Activated CD8-positive, alpha-beta memory T cell treated with anti-CD3 and anti-CD28 coated beads, Interleukin-2, amount 50 U/mL, for 24 hours (primary cell): ENCODE data around the gene SLC26A2.
"Not testable (repeated sequence)": the region's sequence is repeated elsewhere in the genome, so short reads cannot be mapped to it uniquely, and the experiment has no call there.

Experiments
- DNase-seq: peaks from one replicate; pipeline ENCODE4 v3.0.0-alpha.2; 2020; ENCODE audit errors: extremely low read depth

Gene SLC26A2

DNA sequence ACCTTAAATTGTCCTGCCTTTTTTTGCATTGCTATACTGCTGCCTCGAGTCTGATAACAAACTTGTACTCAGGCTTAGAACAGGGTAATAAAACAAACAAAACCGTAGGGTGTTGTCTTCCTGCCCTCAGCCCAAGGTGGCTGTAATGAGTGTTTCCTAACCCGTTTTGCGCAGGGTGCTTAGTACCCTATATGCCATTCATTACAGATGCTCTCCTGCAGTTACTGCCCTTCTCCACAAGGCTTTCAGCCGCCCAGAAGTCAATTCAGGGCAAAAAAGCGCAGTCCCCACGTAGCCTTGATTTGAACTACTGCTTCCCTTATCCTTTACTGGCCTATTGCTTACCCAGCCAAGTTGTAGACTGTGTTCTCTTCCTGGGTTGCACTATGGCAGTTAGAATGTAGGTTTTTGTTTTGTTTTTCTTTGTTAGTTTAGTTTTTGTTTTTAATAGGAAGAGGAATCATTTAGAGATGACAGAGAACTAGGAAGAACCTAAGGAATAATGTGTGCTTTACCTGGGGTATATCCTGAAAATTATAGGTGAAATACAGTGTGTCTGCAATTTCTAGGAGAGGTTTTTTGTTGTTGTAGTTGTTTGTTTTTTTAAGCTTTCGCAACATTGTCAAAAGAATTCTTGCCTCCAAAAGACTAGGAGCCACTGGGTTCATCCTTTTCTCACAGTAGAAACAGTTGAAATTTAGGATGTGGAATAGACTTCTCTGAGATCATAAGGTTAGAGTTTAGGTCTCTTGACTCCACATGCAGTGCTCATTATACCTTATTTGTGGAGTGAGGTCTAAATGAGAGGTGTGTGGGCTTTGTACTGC lies 41.3 kb downstream of the SLC26A2 start:
- peak; percentile 21 for DNase-seq

DNA sequence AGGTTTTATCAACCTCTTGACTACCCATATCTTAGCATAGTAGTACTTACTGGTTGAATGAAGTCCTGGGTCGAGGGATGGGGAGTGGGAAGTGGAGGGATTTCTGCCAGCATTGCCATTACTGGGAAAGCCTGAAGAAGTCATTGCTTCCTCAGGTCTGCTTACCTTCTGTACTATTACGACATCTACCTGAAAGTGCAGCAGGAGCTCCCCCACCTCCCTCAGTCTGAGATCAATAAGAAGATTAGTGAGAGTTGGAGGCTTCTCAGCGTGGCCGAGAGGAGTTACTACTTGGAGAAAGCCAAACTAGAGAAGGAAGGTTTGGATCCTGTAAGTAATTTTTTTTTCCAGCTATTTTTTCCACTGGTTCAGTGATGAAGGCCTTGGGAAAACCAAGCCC lies 45.8 kb downstream of the SLC26A2 start:
- no peak for DNase-seq

DNA sequence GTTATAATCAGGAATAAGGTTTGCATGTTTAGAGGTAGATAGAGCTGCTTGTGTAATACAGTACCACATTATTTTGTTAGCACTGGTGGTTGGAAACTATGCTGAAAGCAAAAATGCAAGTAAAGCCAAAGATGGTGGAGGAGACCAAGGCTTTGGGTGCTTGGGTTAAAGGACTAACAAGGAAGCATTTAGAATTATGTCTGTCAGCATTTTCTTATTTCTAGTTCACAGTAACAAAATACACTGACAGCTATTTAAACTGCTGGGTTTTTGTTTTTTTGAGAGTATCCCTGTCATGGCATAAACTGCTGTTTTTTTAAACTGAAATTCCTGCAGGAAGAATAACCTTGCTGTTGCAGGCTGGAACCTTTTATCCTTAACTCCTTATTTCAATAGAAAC lies 46.5 kb downstream of the SLC26A2 start:
- DNase-seq = no peak

DNA sequence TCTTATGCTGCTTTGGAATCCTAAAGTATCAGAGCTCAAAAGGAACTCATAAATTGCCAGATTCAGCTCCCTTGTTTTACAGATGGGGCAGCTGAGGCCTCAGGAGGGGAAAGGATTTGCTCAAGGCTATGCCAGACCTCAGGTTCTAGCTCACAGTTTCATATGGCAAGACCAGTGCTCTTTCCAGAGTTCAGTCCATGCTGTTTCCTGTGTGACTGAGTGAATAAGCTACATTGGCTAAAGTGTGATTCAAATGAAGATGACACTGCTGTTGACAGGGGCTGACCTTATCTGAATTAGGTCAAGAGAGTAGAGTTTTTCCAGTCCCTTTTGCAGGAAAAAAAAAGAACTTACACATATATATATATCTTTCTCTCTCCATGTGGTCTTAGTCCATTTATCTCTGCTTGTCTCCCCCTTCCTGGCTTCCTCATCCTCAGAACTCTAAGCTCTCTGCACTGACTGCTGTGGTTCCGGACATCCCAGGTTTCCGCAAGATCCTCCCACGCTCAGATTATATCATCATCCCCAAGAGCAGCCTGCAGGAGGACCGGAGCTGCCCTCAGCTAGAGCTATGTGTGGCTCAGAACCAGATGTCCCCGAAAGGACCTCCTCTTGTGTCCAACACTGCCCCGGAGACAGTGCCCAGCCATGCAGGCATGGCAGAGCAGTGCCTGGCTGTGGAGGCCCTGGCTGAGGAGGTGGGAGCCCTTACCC lies 49.3 kb downstream of the SLC26A2 start:
- no peak for DNase-seq

DNA sequence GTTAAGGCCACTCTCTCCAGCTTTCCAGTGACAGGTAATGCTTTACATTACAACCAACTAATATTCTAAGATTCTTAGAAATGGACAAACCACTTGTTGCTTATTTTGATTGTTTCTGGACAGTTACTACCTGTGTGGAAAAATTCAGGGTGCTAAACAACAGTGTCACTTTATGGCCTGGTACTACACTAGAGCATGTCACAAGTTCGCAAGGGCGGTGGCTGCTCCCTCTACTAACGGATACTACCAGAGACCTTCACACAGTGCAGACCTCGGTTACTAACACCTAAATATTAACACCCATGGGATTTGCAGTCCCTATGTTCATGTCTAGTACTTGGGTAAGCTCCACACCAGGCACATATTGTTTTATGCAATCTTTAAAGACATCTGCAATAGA lies 53.4 kb downstream of the SLC26A2 start:
- DNase-seq = no peak

DNA sequence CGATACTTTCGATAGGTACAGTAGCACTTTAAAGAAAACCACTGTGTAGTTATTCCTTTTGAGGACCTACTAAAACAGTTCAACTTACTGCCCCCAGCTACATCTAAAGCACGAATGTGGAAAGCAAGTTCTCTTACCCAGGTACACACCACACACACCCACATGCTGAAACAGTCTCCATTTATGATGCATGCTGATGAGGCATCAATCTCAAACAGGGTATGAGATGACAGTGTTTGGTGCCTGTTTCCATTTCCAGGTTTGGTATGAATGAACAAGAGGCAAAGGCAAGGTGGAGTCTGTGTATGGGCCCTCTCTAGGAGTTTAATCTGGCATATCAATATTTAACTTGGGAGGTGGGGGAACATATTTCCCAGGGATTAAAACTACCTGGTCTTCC lies 53.9 kb downstream of the SLC26A2 start:
- DNase-seq = no peak

DNA sequence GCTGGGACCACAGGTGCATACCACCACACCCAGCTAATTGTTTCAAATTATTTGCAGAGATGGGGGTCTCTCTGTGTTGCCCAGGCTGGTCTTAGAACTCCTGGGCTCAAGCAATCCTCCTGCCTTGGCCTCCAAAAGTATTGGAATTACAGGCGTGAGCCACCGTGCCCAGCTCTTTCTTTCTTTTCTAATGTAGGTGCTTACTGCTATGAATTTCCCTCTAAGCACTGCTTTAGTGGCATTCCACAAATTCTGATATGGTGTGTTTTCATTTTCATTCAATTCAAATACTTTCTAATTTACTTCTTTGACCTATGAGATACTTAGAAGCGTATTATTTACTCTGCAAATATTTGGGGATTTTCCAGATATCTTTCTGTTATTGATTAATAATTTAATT lies 54.9 kb downstream of the SLC26A2 start:
- DNase-seq = no peak

DNA sequence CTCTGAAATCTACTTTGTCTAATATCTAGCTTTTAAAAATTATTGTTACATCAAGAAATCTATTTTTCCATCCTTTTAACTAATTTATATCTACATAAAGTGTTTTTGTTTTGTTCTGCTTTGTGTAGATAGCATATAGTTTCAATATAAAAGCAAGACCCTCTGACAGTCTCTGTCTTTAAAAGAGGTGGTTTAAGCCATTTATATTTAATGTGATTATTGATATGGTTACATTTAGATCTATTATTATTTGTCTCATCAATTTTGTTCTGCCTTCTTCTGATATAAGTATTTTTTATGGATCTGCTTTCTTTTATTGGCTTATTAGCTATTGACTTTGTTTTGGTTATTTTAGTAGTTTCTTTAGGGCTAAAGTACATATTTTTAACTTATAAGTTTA lies 56.0 kb downstream of the SLC26A2 start:
- DNase-seq = no peak

DNA sequence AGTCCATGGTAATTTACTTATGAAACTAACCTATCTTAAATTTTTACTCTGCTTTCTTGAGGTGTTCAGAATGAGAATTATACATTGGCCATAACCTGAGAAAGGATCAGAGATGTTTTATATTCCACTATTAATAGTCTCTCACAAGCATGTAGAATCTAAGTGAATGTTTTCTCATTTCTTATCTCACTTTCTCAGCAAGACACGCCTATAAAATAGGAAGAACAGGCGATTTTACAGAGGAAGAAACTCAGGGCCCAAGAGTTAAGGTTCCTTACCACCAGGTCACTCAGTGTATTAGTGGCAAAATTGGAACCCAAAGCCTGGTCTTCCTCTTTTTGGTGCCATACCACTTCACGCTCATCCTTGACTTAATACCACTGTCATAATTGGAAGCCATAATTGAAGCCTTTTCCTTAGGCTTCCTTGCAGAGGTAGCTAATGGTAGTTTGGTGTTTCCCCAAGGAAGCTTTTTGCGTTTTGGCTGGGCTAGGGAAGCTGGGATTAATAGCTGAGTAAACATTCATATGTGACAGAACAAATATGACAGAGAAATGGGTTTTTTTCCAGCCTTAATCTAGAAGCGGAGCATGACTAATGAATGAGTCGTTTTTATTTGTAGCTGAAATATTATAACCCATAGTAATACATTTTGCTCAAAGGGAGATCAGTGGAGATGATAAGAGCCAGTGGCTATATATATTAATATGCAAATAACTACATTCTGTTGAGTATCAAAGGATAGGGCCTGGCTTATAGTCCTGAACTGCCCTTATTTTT lies 56.9 kb downstream of the SLC26A2 start:
- no peak for DNase-seq

DNA sequence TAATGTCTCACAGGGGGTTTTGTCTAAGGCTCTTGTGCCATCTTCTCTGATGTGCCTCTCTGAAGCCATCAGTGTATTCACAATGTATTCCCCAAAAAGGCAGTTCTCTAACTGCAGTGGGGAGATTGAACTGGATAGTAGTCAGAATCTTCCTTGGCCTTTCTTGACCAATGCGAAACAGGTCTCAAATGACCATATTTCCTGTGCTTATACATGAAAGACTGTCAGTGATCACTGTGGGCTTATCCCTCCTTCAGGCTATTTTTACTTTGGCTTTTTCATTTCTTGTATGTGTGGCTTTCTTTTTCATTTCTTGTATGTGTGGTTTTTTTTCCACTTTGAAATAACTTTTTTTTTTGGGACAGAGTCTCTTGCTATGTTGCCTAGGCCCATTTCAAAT lies 59.7 kb downstream of the SLC26A2 start:
- DNase-seq = no peak

DNA sequence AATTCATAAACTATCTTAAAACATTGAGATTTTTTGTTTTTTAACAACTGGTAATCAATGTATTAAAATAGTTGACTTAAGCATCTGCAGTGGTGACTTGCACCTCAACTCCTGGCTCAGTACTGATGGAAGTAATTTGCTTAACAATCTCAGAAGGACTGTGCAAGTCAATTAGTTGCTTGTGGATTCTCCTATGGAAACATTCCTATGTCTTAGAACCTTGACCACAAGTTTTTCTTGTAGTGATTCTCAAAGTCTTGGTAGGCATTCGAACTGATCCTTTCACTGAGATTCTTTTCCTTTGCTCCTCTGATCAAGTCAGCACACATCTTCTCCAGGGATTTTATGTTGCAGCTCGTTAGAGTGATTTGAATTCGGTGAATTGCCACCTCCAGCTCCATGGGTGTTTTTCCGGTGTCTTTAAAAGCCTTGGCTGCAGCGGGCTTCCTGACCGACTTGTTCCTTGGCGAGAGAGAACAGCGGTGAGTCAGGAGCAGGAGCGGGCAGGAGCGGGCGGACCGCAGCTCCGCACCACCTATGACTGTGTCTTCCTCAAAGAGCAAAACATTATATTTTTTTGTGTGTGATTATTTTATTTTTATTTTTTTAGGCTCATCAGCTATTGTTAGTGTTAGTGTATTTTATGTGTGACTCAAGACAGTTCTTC lies 61.1 kb downstream of the SLC26A2 start:
- no peak for DNase-seq

DNA sequence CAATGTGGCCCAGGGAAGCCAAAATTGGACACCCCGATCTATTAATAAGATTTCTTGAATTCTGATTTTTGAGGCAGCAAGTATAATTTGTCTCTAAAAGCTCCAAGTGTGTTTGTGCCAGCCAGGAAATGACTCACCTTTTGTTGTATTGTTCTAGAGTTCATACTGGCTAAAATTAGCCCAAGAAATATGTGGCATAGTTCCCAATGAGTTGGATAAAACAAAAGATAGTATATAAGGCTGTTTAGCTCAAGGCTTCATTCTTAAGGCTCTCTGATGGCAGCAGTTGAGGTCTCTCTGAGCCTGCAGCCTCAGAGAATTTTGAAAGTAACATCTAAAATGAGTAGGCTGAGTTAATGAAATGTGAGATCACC lies 61.6 kb downstream of the SLC26A2 start:
- no peak for DNase-seq

DNA sequence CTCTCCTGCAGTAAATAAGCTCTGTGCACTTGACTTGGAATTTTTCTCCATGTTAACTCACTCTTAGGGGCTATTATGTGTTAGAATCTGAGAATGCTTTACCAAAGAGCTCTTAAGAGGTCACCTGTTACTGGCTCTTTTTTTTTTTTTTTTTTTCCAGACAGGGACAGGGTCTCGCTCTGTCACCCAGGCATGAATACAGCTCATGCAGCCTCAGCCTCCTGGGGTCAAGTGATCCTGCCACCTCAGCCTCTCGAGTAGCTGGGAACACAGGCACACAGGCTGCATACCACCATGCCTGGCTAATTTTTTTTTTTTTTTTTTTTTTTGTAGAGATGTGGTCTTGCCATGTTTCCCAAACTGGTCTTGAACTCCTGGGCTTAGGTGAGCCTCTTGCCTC lies 62.1 kb downstream of the SLC26A2 start:
- DNase-seq = no peak

DNA sequence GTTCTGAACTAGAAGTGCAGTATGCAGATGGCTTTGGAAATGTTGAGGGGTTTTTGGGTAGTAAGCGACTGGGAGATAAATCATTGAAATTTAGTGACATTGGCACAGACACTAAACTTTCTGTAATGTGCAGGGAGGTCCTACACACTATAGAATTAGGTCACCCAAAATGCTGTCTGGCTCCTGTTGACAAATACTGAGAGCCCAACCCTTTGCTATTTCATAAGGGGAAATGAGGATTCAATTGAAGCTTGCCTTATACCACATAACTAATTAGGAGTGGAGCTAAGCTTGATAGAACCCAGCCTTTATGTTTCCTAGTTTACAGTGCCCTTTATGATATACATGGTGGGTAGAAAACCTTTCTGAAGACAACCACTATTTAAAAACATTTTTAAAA lies 62.6 kb downstream of the SLC26A2 start:
- DNase-seq = no peak

DNA sequence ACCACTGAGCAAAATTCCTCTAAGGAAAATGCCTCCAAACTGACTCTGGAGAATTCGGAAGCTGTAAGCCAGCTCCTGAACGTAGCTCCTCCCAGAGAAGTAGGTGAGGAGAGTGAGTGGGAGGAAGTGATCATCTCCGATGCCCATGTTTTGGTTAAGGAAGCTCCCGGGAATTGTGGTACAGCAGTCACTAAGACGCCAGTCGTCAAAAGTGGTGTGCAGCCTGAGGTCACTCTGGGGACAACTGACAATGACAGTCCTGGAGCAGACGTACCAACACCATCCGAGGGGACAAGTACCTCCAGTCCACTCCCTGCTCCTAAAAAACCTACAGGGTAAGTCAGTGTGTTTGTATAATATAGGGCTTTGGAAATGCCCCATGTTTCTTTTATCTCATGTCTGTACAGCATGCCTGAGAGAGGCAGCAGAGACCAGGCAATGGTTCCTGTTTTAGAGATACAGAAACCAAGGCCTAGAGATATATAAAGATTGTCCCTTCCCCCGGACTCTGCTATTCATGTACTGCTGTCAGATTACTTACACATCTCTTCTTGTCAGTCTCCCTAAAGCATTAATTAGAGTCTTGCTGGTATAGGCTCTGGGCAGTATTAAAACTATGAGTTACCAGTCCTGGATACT lies 63.9 kb downstream of the SLC26A2 start:
- no peak for DNase-seq

DNA sequence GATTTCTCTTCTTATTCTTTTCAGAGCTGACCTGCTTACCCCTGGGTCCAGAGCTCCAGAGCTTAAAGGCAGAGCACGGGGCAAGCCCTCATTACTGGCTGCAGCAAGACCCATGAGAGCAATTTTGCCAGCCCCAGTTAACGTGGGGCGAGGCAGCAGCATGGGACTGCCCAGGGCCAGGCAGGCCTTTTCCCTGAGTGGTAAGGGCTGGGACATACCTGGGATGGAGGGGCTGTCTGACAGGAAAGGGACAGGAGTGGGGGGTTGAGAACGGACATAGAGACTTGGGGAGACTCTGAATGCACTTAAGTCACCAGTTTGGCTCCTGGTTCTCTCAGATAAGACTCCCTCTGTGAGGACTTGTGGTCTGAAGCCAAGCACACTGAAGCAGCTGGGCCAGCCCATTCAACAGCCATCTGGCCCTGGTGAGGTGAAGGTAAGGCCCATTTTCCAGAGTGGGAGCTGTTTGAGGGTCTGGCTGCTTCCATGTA lies 66.2 kb downstream of the SLC26A2 start:
- no peak for DNase-seq

DNA sequence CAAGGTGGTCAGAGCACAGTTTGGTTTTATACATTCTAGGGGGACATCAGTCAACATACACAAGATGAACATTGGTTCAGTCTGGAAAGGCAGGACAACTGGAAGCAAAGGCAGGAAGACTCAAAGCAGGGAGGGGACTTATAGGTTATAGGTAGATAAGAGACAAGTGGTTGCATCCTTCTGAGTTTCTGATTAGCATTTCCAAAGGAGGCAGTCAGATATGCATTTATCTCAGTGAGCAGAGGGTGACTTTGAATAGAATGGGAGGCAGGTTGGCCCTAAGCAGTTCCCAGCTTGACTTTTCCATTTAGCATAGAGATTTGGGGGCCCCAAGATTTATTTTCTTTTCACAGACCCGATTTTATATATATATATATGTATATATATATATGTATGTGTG lies 67.5 kb downstream of the SLC26A2 start:
- DNase-seq = not testable (repeated sequence)

DNA sequence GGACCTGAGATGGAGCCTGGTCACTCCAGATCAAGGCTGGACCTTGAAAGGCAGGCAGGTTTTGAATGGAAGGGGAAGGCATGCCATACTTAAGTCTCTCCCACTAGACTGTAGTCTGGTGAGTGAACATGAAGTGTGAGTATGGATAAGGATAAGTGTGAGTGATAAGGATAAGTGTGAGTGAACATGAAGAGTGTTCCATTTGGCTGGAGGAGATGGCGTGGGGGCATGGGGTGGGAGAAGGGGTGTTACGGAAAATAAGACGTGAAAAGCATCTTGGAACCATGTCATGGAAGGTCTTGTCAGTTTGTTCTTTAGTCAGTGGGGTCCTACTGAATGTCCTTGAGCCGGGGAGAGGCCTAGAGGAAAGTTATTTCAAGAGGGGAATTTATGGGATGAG lies 72.8 kb downstream of the SLC26A2 start:
- no peak for DNase-seq

DNA sequence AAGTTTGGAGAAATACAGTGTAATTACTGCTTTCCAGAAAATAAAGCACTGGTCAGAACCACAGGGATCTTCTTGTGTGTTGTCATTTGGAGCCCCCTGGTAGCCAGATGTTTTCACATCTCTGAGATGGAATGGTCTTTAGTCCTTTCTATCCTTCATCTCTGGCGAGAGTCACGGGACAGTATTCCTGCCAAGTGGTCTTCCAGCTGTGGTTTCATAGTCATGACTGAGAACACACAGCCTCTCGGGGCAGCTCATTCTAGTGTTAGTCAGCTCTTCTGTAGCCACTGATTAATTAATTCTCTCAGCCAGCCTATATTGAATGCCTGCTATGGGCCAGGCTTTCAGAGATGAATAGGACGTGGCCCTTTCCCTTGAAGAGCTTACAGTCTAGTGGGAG lies 74.1 kb downstream of the SLC26A2 start:
- no peak for DNase-seq

DNA sequence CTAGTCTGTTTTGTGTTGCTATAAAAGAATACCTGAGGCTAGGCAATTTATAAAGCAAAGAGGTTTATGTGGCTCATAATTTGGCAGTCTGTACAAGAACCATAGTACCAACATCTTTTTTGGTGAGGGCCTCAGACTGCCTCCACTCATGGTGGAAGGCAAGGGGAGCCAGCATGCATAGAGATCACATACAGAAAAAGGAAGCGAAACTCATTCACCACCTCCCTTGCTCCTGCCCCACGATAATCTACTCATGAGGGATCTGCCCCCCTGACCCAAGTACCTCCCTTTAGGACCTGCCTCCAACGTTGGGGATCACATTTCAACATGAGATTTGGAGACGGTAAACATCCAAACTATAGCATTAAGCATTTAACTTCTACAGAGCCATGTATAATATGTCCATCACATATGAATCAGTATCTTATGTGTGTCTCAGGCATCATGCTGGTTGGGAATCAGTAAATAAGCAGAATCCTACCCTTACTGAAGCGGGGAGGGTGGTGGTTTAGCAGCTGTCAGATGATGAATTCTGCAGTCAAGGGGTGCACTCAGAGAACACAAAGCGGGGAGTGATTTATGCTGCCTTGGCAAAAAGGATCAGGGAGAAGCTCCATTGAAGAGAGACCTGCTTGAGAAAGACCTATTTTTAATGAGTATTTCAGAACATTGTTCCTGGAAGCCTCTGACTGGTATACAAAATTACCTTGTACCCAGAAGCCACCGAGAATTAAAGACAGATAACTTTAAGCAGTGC lies 74.8 kb downstream of the SLC26A2 start:
- no peak for DNase-seq

DNA sequence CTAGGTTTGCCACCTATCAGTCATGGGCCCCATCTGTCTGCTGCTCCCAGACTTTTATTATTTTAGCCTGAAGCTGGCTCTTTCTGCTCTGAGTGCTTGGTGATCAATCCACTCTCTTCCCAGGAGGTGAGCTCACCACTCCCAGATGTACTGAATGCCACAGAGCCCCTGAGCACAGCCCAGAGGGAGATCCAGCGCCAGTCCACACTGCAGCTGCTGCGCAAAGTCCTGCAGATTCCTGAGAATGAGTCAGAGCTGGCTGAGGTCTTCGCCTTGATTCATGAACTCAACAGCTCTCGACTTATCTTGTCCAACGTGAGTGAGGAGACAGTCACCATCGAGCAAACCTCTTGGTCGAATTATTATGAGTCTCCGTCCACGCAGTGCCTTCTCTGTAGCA lies 76.0 kb downstream of the SLC26A2 start:
- DNase-seq = no peak
